DND-41 (cell line): Measurements from ENCODE around the gene SBF1.

ENCODE experiments used
- EZH2 ChIP-seq: IDR thresholded peaks from 3 replicates; pipeline ENCODE4 v1.6.1; 2012; ENCODE audit warnings: borderline replicate concordance, low read depth, mild to moderate bottlenecking, moderate library complexity, low read length, inconsistent platforms; ENCODE audit not compliant: severe bottlenecking
- TF ChIP-seq, protein P1 (sequence below): IDR thresholded peaks from 2 replicates; pipeline ENCODE4 v1.5.1; 2012; ENCODE audit warnings: borderline replicate concordance, low read length, moderate library complexity, mild to moderate bottlenecking; ENCODE audit not compliant: poor library complexity, severe bottlenecking; ENCODE audit errors: extremely low read depth

DNA sequence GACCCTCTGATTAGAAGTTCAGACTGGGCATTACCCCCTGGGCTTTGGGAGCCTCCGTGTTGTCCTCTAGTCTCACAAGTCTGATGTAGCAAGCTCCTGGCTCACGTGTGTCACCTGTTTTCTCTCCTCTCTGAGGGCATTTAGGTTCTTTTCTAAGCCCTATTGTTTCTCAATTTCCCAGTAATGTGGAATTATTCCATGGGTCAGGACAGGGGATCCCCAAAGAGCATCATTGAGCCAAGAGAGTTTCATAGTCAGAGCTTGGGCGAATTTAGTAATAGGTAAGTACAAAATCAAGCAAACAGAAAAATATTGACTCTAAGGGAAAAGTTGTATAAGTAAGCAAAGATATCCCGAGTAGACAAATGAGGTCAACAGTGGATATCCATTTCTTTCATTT lies 74.4 kb downstream of the SBF1 start:
- TF ChIP-seq, protein P1, sequence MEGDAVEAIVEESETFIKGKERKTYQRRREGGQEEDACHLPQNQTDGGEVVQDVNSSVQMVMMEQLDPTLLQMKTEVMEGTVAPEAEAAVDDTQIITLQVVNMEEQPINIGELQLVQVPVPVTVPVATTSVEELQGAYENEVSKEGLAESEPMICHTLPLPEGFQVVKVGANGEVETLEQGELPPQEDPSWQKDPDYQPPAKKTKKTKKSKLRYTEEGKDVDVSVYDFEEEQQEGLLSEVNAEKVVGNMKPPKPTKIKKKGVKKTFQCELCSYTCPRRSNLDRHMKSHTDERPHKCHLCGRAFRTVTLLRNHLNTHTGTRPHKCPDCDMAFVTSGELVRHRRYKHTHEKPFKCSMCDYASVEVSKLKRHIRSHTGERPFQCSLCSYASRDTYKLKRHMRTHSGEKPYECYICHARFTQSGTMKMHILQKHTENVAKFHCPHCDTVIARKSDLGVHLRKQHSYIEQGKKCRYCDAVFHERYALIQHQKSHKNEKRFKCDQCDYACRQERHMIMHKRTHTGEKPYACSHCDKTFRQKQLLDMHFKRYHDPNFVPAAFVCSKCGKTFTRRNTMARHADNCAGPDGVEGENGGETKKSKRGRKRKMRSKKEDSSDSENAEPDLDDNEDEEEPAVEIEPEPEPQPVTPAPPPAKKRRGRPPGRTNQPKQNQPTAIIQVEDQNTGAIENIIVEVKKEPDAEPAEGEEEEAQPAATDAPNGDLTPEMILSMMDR, result no peak
- TF ChIP-seq EZH2, result no peak
